DND-41 (cell line): ENCODE results near the gene MIXL1.

Source experiments
- EZH2 ChIP-seq: IDR thresholded peaks from 3 replicates; pipeline ENCODE4 v1.6.1; 2012; ENCODE audit warnings: borderline replicate concordance, low read depth, mild to moderate bottlenecking, moderate library complexity, low read length, inconsistent platforms; ENCODE audit not compliant: severe bottlenecking
- TF ChIP-seq, protein P1 (sequence below): IDR thresholded peaks from 2 replicates; pipeline ENCODE4 v1.5.1; 2012; ENCODE audit warnings: borderline replicate concordance, low read length, moderate library complexity, mild to moderate bottlenecking; ENCODE audit not compliant: poor library complexity, severe bottlenecking; ENCODE audit errors: extremely low read depth

DNA sequence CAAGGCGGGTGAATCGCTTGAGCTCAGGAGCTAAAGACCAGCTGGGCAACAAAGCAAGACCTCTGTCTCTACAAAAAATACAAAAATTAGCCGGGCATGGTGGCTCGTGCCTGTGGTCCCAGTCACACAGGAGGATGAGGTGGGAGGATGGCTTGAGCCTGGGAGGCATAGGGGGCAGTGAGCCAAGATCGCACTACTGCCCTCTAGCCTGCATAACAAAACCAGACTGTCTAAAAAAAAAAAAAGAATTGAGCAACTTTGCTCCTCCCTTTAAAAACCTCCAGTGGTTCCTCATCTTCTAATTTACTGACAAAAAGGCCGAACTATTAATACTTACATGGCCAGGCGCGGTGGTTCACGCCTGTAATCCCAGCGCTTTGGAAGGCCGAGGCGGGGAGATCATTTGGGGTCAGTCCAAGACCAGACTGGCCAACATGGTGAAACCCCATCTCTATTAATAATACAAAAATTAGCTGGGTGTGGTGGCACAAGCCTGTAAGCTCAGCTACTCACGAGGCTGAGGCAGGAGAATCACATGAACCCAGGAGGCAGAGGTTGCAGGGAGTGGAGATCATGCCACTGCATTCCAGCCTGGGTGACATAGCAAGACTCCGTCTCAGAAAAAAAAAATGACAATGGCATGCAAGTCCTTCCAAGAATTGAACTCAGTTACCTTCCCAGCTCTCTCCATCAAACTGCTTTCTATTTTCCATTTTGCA, 41.3 kb upstream of the MIXL1 start:
- TF ChIP-seq, protein P1, sequence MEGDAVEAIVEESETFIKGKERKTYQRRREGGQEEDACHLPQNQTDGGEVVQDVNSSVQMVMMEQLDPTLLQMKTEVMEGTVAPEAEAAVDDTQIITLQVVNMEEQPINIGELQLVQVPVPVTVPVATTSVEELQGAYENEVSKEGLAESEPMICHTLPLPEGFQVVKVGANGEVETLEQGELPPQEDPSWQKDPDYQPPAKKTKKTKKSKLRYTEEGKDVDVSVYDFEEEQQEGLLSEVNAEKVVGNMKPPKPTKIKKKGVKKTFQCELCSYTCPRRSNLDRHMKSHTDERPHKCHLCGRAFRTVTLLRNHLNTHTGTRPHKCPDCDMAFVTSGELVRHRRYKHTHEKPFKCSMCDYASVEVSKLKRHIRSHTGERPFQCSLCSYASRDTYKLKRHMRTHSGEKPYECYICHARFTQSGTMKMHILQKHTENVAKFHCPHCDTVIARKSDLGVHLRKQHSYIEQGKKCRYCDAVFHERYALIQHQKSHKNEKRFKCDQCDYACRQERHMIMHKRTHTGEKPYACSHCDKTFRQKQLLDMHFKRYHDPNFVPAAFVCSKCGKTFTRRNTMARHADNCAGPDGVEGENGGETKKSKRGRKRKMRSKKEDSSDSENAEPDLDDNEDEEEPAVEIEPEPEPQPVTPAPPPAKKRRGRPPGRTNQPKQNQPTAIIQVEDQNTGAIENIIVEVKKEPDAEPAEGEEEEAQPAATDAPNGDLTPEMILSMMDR = no peak
- TF ChIP-seq EZH2 = no peak
